ENCODE data around the gene BBC3. TPM values are rescaled to one million over a fixed set of nuclear protein-coding genes. Genes with fewer than 3 reads are reported as not detected.
"Not testable (repeated sequence)": the region's sequence is repeated elsewhere in the genome, so short reads cannot be mapped to it uniquely, and the experiment has no call there.

BBC3 gene, protein sequence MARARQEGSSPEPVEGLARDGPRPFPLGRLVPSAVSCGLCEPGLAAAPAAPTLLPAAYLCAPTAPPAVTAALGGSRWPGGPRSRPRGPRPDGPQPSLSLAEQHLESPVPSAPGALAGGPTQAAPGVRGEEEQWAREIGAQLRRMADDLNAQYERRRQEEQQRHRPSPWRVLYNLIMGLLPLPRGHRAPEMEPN
- total RNA-seq = 10 to 100 TPM; 11.2 to 33.0 (median 14.4) TPM

DNA sequence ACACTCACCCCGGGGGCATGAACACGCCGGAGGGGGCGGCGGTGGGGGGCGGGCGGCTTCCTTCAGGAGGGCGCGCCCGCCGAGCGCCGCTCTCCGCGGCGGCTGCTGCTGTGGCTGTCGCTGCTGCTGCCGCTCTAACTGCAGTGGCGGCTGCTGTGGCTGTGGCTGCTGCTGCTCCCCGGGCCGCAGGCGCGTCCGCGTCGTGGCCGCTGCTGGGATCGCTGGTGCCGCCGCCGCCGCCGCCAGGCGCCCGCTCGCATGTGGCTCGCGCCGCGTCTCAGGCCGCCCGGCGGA is at the start of gene BBC3:
BBC3 (minus strand) TSS at position 279 of the 294 bp plus-strand sequence. CDS start 2,768 bp downstream, outside the sequence.
- TF ChIP-seq POLR2A (IDR thresholded peaks at IDR 0.05) = no peak
- TF ChIP-seq, protein P1, sequence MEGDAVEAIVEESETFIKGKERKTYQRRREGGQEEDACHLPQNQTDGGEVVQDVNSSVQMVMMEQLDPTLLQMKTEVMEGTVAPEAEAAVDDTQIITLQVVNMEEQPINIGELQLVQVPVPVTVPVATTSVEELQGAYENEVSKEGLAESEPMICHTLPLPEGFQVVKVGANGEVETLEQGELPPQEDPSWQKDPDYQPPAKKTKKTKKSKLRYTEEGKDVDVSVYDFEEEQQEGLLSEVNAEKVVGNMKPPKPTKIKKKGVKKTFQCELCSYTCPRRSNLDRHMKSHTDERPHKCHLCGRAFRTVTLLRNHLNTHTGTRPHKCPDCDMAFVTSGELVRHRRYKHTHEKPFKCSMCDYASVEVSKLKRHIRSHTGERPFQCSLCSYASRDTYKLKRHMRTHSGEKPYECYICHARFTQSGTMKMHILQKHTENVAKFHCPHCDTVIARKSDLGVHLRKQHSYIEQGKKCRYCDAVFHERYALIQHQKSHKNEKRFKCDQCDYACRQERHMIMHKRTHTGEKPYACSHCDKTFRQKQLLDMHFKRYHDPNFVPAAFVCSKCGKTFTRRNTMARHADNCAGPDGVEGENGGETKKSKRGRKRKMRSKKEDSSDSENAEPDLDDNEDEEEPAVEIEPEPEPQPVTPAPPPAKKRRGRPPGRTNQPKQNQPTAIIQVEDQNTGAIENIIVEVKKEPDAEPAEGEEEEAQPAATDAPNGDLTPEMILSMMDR (IDR thresholded peaks at IDR 0.05) = no peak

DNA sequence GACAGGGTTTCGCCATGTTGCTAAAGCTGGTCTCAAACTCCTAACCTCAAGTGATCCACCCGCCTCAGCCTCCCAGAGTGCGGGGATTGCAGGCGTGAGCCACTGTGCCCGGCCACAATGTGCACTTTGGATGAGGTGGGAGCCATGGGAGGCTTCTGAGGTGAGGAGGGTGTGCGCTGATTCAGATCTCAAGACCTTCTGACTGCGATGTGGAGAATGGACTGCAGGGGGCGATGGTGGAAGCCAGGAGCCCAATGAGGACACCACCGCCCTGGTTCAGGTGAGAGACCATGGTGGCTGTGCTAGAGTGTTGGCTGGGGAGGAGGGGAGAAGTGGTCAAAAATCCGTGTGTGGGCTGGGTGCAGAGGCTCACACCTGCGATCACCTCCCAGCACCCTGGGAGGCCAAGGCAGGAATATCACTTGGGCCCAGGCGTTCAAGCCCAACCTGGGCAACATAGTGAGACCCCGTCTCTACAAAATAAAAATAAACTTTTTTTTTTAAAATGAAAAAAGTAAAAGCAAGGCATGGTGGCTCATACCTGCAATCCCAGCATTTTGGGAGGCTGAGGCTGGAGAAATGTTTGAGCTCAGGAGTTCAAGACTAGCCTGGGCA is 49.3 kb upstream of the BBC3 start:
- 90 to 94% methylated on average over 13 of the region's 13 CpGs for WGBS, 2 donors
- DNase-seq (ENCODE audit: low spot score in 2 of 2) = no peak
- TF ChIP-seq, protein P1 (IDR thresholded peaks at IDR 0.05) = no peak
- no peak for TF ChIP-seq POLR2A (IDR thresholded peaks at IDR 0.05)
- intact Hi-C loops (cut with DNase I; ENCODE audit: low total_unique reads) = no loop called here
- H3K4me3 ChIP-seq (ENCODE audit: low read depth, poor library complexity, severe bottlenecking) = no peak overlapping the region

More for the DNA sequence above, at the start of gene BBC3:
- H3K4me3 ChIP-seq (ENCODE audit: low read depth, poor library complexity, severe bottlenecking) = peak within 1 kb of the TSS; percentile 97
- DNase-seq (ENCODE audit: low spot score in 2 of 2) = no peak
- 0% methylated on average over 9 of the region's 43 CpGs; no CpG with 5 or more reads in 1 of the 2 donors for WGBS, 2 donors
- intact Hi-C loops (cut with DNase I; ENCODE audit: low total_unique reads) = no loop called here

DNA sequence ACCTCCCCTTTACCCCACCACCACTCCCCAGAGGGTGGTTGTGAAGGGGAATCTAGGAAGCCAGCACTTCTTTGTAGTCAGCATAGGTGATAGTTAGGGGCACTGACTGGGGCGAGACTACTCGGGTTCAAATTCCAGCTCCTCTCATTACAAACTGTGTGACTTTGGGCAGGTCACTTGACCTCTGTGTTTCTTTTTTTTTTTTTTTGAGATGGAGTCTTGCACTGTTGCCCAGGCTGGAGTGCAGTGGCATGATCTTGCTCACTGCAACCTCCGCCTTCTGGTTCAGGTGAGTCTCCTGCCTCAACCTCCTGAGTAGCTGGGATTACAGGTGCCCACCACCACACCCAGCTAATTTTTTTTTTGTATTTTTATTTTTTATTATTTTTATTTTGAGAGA is 45.5 kb upstream of the BBC3 start:
- 87 to 91% methylated on average over 3 of the region's 3 CpGs for WGBS, 2 donors
- intact Hi-C loops (cut with DNase I; ENCODE audit: low total_unique reads); H3K4me3 ChIP-seq (ENCODE audit: low read depth, poor library complexity, severe bottlenecking); DNase-seq (ENCODE audit: low spot score in 2 of 2): not testable (repeated sequence)

DNA sequence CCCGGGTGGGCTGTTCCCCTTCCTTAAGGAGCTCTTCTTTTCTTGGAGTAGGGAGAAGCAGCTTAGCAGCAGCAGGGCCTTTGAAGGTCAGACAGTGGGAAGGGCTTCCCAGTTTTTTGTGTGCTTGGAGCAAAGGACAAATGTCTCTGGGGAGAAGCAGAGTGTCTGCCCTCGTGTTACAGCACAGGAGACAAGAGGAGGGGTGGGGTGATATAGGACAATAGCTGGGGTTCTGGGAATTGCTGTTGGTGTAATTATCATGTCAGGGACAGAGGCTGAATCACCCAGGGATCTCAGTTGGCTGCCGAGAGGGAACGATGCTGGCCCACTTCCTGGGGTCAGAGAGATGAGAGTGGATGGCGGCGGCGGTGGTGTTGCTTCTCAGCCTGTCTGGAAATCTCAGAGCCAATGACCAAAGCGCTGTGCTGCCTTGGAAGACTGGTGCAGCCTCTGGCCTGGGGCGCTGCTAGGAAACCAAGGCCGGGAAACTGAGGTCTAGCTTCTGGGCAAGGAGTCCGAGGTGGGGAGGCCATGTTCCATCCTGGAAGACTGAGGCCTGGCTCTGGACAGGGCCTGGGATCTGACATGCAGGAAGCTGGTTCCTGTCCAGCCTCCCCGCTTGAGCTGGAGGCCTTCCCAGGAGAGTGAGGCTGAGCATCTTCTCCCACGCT is 44.9 kb upstream of the BBC3 start:
- WGBS, 2 donors = 64 to 65% methylated on average over 12 to 13 of the region's 13 CpGs
- no peak overlapping the region for H3K4me3 ChIP-seq (ENCODE audit: low read depth, poor library complexity, severe bottlenecking)
- DNase-seq (ENCODE audit: low spot score in 2 of 2) = peak in 1 of 2 donors; percentile 92
- intact Hi-C loops (cut with DNase I; ENCODE audit: low total_unique reads) = no loop called here
- no peak for TF ChIP-seq POLR2A (IDR thresholded peaks at IDR 0.05)
- TF ChIP-seq, protein P1 (IDR thresholded peaks at IDR 0.05) = no peak

DNA sequence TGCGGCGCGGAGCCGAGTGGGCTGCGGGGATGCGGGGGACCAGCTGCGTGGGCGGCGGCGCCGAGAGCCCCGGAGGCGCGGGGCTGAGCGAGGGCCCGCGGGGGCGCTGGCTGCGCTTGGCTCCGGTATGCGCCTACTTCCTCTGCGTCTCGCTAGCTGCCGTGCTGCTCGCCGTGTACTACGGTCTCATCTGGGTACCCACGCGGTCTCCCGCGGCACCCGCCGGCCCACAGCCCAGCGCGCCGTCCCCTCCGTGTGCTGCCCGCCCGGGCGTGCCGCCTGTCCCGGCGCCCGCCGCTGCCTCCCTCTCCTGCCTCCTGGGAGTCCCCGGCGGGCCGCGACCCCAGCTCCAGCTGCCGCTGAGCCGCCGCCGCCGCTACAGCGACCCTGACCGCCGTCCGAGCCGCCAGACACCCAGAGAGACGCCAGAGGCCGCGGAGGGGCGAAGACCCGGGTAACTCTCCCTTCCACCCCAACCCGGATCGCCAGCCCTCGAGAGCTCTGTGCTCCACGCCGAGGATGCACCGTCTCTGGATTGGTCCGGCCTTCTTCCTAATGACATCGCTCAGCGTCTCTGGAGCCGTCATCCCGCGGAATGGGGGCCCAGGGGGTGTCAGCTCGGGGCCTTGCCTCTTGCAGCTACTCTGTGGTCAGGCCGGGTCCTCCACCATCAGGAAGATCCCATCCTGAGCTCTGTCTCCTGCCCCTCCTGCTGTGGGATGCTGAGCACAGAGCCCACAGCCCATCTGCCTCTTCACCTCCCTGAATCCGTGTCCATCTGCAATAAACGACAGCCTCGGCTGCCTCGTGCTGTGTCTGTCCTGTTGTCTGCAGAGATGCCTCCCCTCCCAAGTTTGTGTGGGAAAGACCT is 44.1 kb upstream of the BBC3 start:
- DNase-seq (ENCODE audit: low spot score in 2 of 2) = peak; percentile 53 to 92
- H3K4me3 ChIP-seq (ENCODE audit: low read depth, poor library complexity, severe bottlenecking) = peak overlapping the region; percentile 28
- 8% methylated on average over 35 to 70 of the region's 82 CpGs for WGBS, 2 donors
- intact Hi-C loops (cut with DNase I; ENCODE audit: low total_unique reads) = no loop called here
- TF ChIP-seq POLR2A (IDR thresholded peaks at IDR 0.05) = no peak
- TF ChIP-seq, protein P1 (IDR thresholded peaks at IDR 0.05) = no peak
